AG04450 (cell line): Measurements from ENCODE around the gene PRSS3. TPM values are rescaled to one million over a fixed set of nuclear protein-coding genes. Genes with fewer than 3 reads are reported as not detected.
"Not testable (repeated sequence)": the region's sequence is repeated elsewhere in the genome, so short reads cannot be mapped to it uniquely, and the experiment has no call there.

Source experiments
- CTCF ChIA-PET: fragments of 300-600, 350-600 bp; formaldehyde crosslinking; extraction: SDS; loops from one replicate; lab custom pipeline; 2022; ENCODE audit warnings: antibody characterized with exemption, inconsistent platforms; lab: Charles Lee
- POLR2A ChIA-PET: fragments of 350-600 bp; formaldehyde crosslinking; extraction: SDS; loops from one replicate; lab custom pipeline; 2021; ENCODE audit warnings: antibody characterized with exemption, inconsistent platforms; lab: Yijun Ruan, JAX
- DNase-seq: peaks from one replicate; pipeline ENCODE4 v3.0.0-alpha.2; 2011; ENCODE audit warnings: low read depth, low spot score
- H3K27ac ChIP-seq: one replicate; pipeline ENCODE4 v1.5.1; 2012; ENCODE audit warnings: low read depth, low read length, control low read depth
- H3K27me3 ChIP-seq: one replicate; pipeline ENCODE4 v1.6.0; 2012; ENCODE audit warnings: low read length; ENCODE audit not compliant: control insufficient read depth, insufficient read depth
- H3K4me3 ChIP-seq: 2 replicates; pipeline ENCODE4 v1.5.1; 2011; ENCODE audit warnings: mild to moderate bottlenecking, low read depth, low read length, control low read depth
- H3K9me3 ChIP-seq: 2 replicates; pipeline ENCODE4 v1.5.1; 2012; ENCODE audit warnings: low read length; ENCODE audit not compliant: control insufficient read depth, insufficient read depth
- polyA plus RNA-seq: library from polyadenylated mRNA; depleted of rRNA; stranded (reverse); fragments of >200 nt; gene quantifications from 2 replicates; pipeline ENCODE4 v1.2.3, GENCODE V29; 2011
- TF ChIP-seq, protein P1 (sequence below): IDR thresholded peaks from 2 replicates; pipeline ENCODE4 v1.5.1; 2011; ENCODE audit warnings: low read depth, low read length, control low read depth, inconsistent platforms

Gene PRSS3
- polyA plus RNA-seq, 1 experiment, result 0.64 TPM

DNA sequence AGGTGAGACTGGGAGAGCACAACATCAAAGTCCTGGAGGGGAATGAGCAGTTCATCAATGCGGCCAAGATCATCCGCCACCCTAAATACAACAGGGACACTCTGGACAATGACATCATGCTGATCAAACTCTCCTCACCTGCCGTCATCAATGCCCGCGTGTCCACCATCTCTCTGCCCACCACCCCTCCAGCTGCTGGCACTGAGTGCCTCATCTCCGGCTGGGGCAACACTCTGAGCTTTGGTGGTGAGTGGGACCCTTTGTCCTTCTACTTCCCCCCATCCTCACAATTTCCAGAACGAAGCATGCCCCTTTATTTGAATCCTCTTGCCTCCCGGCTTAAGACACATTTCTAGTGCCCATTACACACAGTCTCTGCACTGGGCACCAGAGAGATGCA, 2.5 kb downstream of the PRSS3 start:
- Histone ChIP-seq H3K27ac (no peak overlapping the region), H3K4me3 (no peak overlapping the region), H3K27me3 (peaks cover 16% of the 10 kb centered on the region), H3K9me3 (peaks cover 16% of the 10 kb centered on the region)
- POLR2A ChIA-PET, result no interaction called here
- CTCF ChIA-PET, result no interaction called here
- no peak for DNase-seq
- TF ChIP-seq, protein P1, sequence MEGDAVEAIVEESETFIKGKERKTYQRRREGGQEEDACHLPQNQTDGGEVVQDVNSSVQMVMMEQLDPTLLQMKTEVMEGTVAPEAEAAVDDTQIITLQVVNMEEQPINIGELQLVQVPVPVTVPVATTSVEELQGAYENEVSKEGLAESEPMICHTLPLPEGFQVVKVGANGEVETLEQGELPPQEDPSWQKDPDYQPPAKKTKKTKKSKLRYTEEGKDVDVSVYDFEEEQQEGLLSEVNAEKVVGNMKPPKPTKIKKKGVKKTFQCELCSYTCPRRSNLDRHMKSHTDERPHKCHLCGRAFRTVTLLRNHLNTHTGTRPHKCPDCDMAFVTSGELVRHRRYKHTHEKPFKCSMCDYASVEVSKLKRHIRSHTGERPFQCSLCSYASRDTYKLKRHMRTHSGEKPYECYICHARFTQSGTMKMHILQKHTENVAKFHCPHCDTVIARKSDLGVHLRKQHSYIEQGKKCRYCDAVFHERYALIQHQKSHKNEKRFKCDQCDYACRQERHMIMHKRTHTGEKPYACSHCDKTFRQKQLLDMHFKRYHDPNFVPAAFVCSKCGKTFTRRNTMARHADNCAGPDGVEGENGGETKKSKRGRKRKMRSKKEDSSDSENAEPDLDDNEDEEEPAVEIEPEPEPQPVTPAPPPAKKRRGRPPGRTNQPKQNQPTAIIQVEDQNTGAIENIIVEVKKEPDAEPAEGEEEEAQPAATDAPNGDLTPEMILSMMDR, result no peak

DNA sequence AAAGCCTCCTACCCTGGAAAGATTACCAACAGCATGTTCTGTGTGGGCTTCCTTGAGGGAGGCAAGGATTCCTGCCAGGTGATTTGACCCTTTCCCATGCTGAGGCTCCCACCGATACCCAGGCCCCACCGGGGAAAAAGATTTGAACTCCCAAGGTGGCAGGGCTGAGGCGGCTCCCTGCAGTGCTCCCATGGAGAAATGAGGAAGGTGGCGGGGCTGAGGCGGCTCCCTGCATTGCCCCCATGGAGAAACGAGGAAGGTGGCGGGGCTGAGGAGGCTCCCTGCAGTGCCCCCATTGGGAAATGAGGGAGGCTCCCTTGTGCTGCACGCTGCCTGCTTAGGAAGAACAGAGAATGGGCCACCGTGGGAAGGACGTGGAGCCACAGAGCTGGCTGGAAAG, 3.2 kb downstream of the PRSS3 start:
- Histone ChIP-seq H3K9me3 (peaks cover 16% of the 10 kb centered on the region), H3K27ac (no peak overlapping the region), H3K27me3 (peaks cover 16% of the 10 kb centered on the region), H3K4me3 (no peak overlapping the region)
- ChIA-PET CTCF (no interaction called here), POLR2A (no interaction called here)
- DNase-seq, result no peak
- TF ChIP-seq, protein P1, result no peak

DNA sequence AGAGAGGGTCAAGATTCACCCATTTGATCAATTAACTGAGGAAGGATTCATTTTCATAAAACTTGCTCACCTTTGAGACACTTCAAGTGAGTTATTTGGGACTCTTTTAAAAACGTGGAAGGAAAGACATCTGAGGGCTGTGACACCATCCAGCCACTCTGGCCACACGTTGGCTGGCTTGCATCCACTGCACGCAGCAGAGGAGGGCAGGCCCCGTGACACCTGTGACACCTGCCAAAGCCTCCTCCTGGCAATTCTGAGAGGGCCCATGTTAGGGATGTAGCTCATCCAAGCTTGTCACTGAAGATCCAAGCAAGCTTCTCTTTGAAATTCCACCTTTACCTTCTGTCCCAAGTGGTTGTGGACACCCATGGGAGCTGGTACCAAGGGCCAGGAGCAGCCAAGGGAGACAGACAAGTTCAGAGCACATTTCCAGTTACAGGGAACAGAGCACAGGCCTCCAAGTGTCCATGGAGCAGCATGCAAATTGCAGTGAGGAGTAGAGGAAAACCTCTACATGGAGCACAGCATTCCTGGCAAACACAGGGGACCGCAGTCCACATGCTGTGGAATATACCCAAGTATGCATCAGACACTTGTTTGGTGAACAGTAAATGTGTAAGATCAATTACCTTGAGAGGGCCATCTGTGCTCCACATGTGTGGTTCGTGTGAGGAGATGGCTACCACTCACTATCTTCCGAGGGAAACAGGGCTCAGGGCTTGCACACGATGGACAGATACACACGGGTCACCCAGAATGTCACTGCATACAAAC, 4.8 kb downstream of the PRSS3 start:
- no peak for DNase-seq
- ChIA-PET CTCF (interaction anchor here (0.9 to 3.0 kb wide), 2 partner anchors 14 to 21 kb away, joined by 5 to 11 read pairs; no protein-coding TSS in a partner anchor), POLR2A (no interaction called here)
- Histone ChIP-seq H3K27me3 (peaks cover 10% of the 10 kb centered on the region), H3K27ac (no peak overlapping the region), H3K9me3 (peaks cover 16% of the 10 kb centered on the region), H3K4me3 (no peak overlapping the region)
- TF ChIP-seq, protein P1, result no peak

DNA sequence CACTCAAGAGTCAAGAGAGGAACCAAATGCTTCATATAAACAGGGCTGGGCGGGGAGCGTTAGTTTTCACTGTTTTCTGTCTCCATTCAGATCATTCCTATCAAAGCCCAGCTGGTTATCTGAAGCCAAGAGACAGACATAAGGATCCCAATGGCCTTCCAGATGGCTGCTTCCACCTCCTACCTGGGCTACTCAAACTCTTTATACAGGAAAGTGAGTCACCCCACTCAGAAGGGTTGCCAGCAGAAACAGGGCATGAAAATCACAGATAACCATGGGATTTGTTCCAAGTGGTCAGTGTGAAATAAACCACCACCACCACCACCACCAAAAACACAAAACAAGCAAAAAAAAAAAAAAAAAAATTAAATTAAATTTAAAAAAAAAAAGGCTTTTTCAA, 5.5 kb downstream of the PRSS3 start:
- H3K4me3 ChIP-seq, result no peak overlapping the region
- H3K9me3 ChIP-seq, result peaks cover 16% of the 10 kb centered on the region
- ChIA-PET CTCF (interaction anchor here (3.0 kb wide), 1 partner anchor 13 kb away, joined by 11 read pairs; no protein-coding TSS in a partner anchor), POLR2A (no interaction called here)
- DNase-seq, result no peak
- peaks cover 6% of the 10 kb centered on the region for H3K27me3 ChIP-seq
- H3K27ac ChIP-seq, result no peak overlapping the region
- TF ChIP-seq, protein P1, result no peak

DNA sequence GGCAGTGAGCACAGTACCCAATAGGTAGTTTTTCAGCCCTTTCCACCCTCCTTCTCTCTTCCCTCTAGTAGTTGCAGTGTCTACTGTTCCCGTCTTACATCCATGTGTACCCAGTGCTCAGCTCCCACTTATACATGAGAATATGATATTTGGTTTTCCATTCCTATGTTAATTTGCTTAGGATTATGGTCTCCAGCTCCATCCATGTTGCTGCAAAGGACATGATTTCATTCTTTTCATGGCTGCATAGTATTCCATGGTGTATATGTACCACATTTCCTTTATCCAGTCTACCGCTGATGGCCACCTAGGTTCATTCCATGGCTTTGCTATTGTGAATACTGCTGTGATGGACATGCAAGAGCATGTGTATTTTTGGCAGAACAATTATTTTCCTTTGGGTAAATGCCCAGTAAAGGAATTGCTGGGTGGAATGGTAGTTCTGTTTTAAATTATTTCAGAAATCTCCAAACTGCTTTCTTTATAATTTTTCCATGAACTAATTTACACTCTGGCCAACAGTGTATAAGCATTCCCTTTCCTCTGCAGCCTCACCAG, 6.7 kb downstream of the PRSS3 start:
- H3K4me3 ChIP-seq, H3K27ac ChIP-seq, H3K27me3 ChIP-seq, POLR2A ChIA-PET, H3K9me3 ChIP-seq, DNase-seq: not testable (repeated sequence)
- CTCF ChIA-PET, result interaction anchor here (1.4 to 3.0 kb wide), 2 partner anchors 12 kb away, joined by 3 to 11 read pairs; no protein-coding TSS in a partner anchor

DNA sequence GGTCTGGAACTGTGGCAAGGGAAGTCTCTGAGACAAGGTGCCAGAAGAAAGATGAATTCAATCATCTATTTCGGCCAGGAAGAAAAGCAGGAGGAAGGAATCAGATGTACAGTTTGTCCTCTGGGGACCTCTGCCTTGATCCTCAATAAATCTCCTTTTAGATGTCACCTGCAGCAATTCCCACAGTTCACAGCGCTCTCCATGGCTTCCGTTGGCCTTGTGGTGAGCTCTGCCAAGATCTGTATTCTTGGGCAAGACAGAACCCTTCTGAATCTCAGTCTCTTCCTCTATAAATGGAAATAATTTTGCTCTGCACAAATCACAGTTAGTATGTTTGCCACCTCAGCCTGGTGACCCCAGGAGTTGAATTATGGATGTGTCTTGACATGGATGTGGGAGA, 8.8 kb downstream of the PRSS3 start:
- H3K9me3 ChIP-seq, H3K4me3 ChIP-seq, POLR2A ChIA-PET, H3K27me3 ChIP-seq, H3K27ac ChIP-seq, DNase-seq: not testable (repeated sequence)
- CTCF ChIA-PET, result interaction anchor here (1.4 kb wide), 1 partner anchor 26 kb away, joined by 4 read pairs; no protein-coding TSS in a partner anchor

DNA sequence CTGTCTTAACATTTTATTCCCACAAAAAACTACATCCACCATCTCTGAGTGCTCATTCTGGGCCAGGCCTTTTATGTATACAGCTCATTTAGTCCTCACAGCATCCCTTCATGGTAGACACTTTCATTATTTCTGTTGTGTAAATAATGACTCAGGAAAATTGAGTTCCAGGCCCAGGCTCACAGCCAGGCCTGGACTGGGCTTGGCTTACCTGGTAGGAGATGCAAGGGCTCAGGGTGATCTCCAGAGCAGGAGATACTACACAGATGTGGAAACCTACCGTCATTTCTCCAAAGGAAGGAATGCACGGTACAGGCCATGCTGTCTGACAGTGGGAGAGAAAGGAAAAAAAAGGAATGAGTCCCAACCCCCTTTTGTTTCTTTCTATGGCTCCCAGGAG, 11.8 kb downstream of the PRSS3 start:
- POLR2A ChIA-PET, H3K9me3 ChIP-seq, H3K4me3 ChIP-seq, H3K27ac ChIP-seq, H3K27me3 ChIP-seq, DNase-seq: not testable (repeated sequence)
- CTCF ChIA-PET, result interaction anchor here (0.6 to 1.3 kb wide), 4 partner anchors 9 to 514 kb away, joined by 3 to 4 read pairs (median 4); partner anchors contain the start of gene UBE2R2

DNA sequence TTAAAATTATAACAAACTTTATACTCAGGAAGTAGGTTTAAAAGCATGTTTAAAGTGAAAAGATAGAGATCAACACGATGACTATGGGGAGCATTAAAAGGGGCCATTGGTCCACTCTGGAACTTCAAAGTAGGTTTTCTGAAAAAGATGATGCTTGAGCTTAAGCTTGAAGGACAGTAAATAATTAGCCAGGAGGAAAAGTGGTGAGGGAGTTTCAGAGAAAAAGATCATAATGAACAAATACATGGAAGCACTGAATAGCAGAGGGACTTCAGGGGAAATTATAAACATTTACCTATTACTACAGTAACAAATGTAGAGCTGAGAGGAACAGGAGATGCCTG, 13.6 kb downstream of the PRSS3 start:
- H3K27ac ChIP-seq, DNase-seq, POLR2A ChIA-PET, H3K4me3 ChIP-seq, CTCF ChIA-PET, H3K27me3 ChIP-seq, H3K9me3 ChIP-seq: not testable (repeated sequence)
